Thyroid gland (tissue), 4 donors: ENCODE data around the gene PLA2G4D.

ENCODE experiments used
- CTCF ChIP-seq, 6 experiments: fragments of 200-600 bp in 3 of 6; fragments of 450-650 bp in 3 of 6; sonication (generic) in 3 of 6; IDR thresholded peaks; one replicate each; pipeline ENCODE4 v1.5.1; 2016 to 2019; ENCODE audit warnings: antibody characterized with exemption in 6 of 6, mild to moderate bottlenecking in 2 of 6, inconsistent platforms in 1 of 6, moderate library complexity in 1 of 6
- POLR2A ChIP-seq, 2 donors: fragments of 450-650 bp; IDR thresholded peaks; one replicate each; pipeline ENCODE4 v1.6.1; 2017; ENCODE audit warnings: antibody characterized with exemption in 2 of 2, mild to moderate bottlenecking in 2 of 2, moderate library complexity in 1 of 2

GRCh38 chr15:42080919-42081830 lies 13.2 kb downstream of the PLA2G4D start:
- no peak for TF ChIP-seq CTCF (IDR thresholded peaks at IDR 0.05)
- TF ChIP-seq POLR2A (IDR thresholded peaks at IDR 0.05): no peak
